A549 treated with RU486 at 1 μM for 4 hours (cell line): ENCODE results near the gene KIF20A. TPM values are rescaled to one million over a fixed set of nuclear protein-coding genes. Genes with fewer than 3 reads are reported as not detected.

Source experiments
- total RNA-seq: library from RNA; stranded (reverse); fragments of 200-300 nt; extraction: Qiagen RNA extraction; gene quantifications from 5 replicates; pipeline ENCODE4 v1.2.3, GENCODE V29; 2022; ENCODE audit warnings: low read depth

The KIF20A gene
- total RNA-seq = 42.0 to 48.1 TPM (median 47.0 TPM) in 5 replicates

DNA sequence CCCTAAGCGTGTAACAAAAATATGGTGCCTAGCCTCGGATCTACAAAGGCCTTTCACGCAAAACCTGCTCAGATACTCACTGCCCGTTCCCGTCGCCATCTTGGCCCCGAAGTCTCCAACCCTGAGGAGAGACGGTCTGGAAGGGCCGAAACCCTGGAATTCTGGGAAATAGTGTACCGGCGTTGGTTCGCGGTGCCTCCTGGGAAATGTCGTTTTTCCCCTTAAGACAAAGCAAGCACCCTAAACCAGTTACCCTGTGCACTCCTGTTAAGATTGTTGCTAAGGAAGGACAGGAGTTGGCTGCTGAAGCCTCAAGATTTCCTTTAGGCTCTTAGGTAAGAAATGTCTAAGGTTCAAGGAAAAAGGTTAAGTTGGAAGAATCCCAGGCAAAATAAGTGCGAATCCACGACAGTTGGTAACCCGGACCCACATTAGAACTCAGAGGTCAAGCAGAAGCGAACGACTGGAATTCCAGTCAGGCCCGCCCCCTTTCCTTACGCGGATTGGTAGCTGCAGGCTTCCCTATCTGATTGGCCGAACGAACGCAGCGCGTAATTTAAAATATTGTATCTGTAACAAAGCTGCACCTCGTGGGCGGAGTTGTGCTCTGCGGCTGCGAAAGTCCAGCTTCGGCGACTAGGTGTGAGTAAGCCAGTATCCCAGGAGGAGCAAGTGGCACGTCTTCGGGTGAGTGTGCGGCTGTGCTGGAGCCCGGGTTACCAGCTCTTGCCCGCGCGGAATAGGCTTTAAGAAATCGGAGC is at the start of gene KIF20A, which contains the start of gene BRD8:
Gene KIF20A (plus strand): TSS at position 597 of the 761 bp plus-strand sequence. CDS start 569 bp downstream, outside the sequence.
Gene BRD8 (minus strand): TSS at position 115 of the 761 bp plus-strand sequence. CDS start 16 bp downstream, at position 99.

DNA sequence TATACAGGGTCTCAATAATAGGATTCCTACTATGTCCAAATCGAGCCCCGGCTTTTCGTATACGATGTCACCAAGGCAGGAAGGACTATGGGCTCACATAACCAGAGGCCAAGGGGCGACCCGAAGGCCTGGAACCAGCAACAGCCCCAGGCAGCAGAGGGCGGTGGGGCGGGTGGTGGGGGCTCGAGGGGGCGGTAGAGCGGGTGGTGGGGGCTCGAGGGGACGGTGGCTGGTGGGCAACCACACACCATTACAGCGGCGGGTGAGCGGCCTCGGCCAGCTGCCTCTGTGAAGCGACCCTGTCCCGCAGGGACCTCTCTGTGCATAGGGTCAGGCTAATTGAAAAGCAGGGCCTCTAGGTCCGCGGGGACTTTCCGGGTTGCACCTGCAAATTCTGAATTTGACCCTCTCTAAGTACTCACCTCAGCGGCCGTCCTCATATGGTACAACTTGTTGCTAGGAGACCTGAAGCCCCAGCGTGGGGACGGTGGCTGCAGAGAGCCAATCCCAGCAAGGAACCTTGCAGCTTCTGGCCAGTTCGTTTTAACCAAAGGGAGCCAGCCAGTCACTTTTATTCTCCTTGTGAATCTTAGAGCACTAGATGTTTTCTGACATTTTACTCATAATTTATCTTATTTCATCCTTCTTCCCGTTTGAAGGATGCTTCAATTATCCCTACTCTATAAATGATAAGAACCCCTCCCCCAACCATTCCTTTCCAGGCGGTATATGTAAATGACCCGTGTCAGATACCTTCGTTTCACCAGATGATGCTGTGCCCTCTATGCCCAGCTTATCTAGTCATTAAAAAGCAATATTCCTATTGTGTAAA is 39.7 kb upstream of the KIF20A start, which contains the start of gene NME5:
Gene NME5 (minus strand): TSS at position 480 of the 832 bp plus-strand sequence. CDS start 648 bp downstream, outside the sequence.

DNA sequence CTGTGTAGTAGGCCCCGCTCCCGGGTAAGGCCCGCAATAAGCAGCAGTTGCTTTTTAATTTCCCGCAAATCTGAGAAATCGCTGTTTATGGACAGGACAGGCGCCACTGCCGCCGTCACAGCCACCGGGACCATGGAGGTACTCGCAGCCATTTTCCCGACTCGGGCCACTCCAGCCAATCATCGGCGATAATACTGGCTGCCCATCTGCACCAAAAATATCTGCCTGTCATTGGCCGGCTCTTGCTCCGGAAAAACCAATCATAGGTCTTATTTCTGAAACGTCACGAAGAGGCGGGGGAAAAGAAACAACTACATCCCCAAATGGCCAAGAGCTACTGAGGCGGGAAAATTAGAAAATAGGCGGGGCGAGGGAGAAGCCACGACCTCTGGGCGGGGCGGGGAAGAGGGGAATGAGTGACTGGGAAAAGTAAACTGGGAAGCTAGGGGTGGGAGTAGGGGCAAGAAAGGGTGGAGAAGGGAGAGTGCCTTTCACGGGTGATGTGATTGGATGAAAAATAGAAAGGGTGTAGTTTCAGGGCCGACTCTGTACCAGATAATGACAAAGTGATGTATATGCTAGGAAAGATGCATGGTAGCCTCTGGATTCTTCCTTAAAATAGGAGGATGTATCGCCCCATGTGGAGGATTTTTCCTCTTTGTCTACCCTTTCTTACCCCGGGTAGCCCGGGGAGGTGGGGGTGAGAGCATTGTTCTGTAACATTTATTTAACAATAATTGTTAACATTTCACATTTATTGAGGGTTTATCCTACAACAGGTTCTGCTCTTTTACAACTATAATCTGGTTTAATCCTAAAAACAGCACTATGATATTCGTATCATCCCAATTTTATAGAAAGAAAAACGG is 34.5 kb downstream of the KIF20A start, which contains the start of gene CDC23:
Gene CDC23 (minus strand): TSS at position 163 of the 869 bp plus-strand sequence. CDS start 11 bp downstream, at position 152.

Other genes starting within 250 kb of the KIF20A start
- gene FAM13B, start 146.0 kb upstream of the KIF20A start, total RNA-seq = 10.9 to 15.6 TPM (median 12.6 TPM) in 5 replicates
- gene WNT8A, start 95.1 kb upstream of the KIF20A start, total RNA-seq = not detected in 5 replicates
- gene NME5, start 39.7 kb upstream of the KIF20A start, total RNA-seq = not detected in 5 replicates
- gene BRD8, start 482 bp upstream of the KIF20A start, total RNA-seq = 47.6 to 55.3 TPM (median 49.0 TPM) in 5 replicates
- 20.6 to 33.3 TPM (median 27.7 TPM) in 5 replicates for gene CDC23, start 34.2 kb downstream of the KIF20A start, total RNA-seq
- 0.09 to 0.12 TPM (median 0.12 TPM) in 3 of 5 replicates, not detected in the others for gene GFRA3, start 95.5 kb downstream of the KIF20A start, total RNA-seq
- 10.7 to 12.9 TPM (median 11.2 TPM) in 5 replicates for gene CDC25C, start 152.7 kb downstream of the KIF20A start, total RNA-seq
- 19.7 to 22.3 TPM (median 20.9 TPM) in 5 replicates for gene FAM53C, start 159.2 kb downstream of the KIF20A start, total RNA-seq
- 34.8 to 48.6 TPM (median 42.1 TPM) in 5 replicates for gene KDM3B, start 173.6 kb downstream of the KIF20A start, total RNA-seq